Activated naive CD4-positive, alpha-beta T cell treated with anti-CD3 and anti-CD28 coated beads, Interleukin-2, amount 50 U/mL, for 24 hours (primary cell): ENCODE results near the gene MED28.
"Not testable (repeated sequence)": the region's sequence is repeated elsewhere in the genome, so short reads cannot be mapped to it uniquely, and the experiment has no call there.

Experiments used
- H3K27ac Mint-ChIP-seq: one replicate; pipeline ENCODE4 v1.8.0; 2021; ENCODE audit warnings: mild to moderate bottlenecking, mixed read lengths
- H3K27me3 Mint-ChIP-seq: one replicate; pipeline ENCODE4 v1.8.0; 2021; ENCODE audit warnings: mixed read lengths
- H3K36me3 Mint-ChIP-seq: one replicate; pipeline ENCODE4 v1.8.0; 2021; ENCODE audit warnings: mixed read lengths
- H3K4me1 Mint-ChIP-seq: one replicate; pipeline ENCODE4 v1.8.0; 2021; ENCODE audit warnings: mixed read lengths
- H3K4me3 Mint-ChIP-seq: one replicate; pipeline ENCODE4 v1.8.0; 2021; ENCODE audit warnings: mild to moderate bottlenecking, mixed read lengths
- H3K9me3 Mint-ChIP-seq: one replicate; pipeline ENCODE4 v1.8.0; 2021; ENCODE audit warnings: mixed read lengths

Gene MED28

GRCh38 chr4:17614416-17615299 lies at the start of gene MED28:
Gene MED28 (plus strand): TSS chr4:17614641. CDS start chr4:17614655, 14 bp downstream.
- Mint-ChIP-seq H3K4me3 (peak within 1 kb of the TSS; percentile 95), H3K36me3 (peaks cover 3% of the 10 kb centered on the region), H3K27me3 (no peaks in the 10 kb centered on the region), H3K9me3 (no peaks in the 10 kb centered on the region), H3K4me1 (peaks cover 39% of the 10 kb centered on the region), H3K27ac (peak within 1 kb of the TSS; percentile 97)

- H3K27ac Mint-ChIP-seq = no peak overlapping the region
- H3K36me3 Mint-ChIP-seq = no peaks in the 10 kb centered on the region
- no peaks in the 10 kb centered on the region for H3K27me3 Mint-ChIP-seq
- no peak overlapping the region for H3K4me3 Mint-ChIP-seq
- no peaks in the 10 kb centered on the region for H3K4me1 Mint-ChIP-seq
- H3K9me3 Mint-ChIP-seq = no peaks in the 10 kb centered on the region
Observed at GRCh38 chr4:17565846-17566245, 48.6 kb upstream of the MED28 start.

- Mint-ChIP-seq H3K36me3 (no peaks in the 10 kb centered on the region), H3K4me3 (no peak overlapping the region), H3K9me3 (no peaks in the 10 kb centered on the region), H3K27ac (no peak overlapping the region), H3K27me3 (no peaks in the 10 kb centered on the region), H3K4me1 (no peaks in the 10 kb centered on the region)
Observed at GRCh38 chr4:17567271-17567670, 47.2 kb upstream of the MED28 start.

- Mint-ChIP-seq H3K27ac (no peak overlapping the region), H3K4me1 (peaks cover 17% of the 10 kb centered on the region), H3K4me3 (no peak overlapping the region), H3K27me3 (no peaks in the 10 kb centered on the region), H3K9me3 (no peaks in the 10 kb centered on the region), H3K36me3 (peaks cover 3% of the 10 kb centered on the region)
Observed at GRCh38 chr4:17574206-17574605, 40.2 kb upstream of the MED28 start.

GRCh38 chr4:17575177-17575576 lies 39.3 kb upstream of the MED28 start:
- peaks cover 23% of the 10 kb centered on the region for H3K4me1 Mint-ChIP-seq
- H3K27me3 Mint-ChIP-seq, H3K27ac Mint-ChIP-seq, H3K36me3 Mint-ChIP-seq, H3K4me3 Mint-ChIP-seq, H3K9me3 Mint-ChIP-seq: not testable (repeated sequence)

- H3K4me1 Mint-ChIP-seq = peaks cover 27% of the 10 kb centered on the region
- H3K36me3 Mint-ChIP-seq = peaks cover 11% of the 10 kb centered on the region
Observed at GRCh38 chr4:17576932-17577664, 37.3 kb upstream of the MED28 start, which contains the start of gene LAP3. Gene LAP3 (plus strand): TSS chr4:17577198. CDS start chr4:17577466, 268 bp downstream.

GRCh38 chr4:17577665-17578481 lies 36.6 kb upstream of the MED28 start:
- Mint-ChIP-seq H3K27ac (peak overlapping the region; percentile 95), H3K4me3 (peak overlapping the region; percentile 94), H3K36me3 (peaks cover 11% of the 10 kb centered on the region), H3K4me1 (peaks cover 27% of the 10 kb centered on the region), H3K27me3 (no peaks in the 10 kb centered on the region), H3K9me3 (no peaks in the 10 kb centered on the region)

More at GRCh38 chr4:17576932-17577664, 37.3 kb upstream of the MED28 start, which contains the start of gene LAP3:
- Mint-ChIP-seq H3K9me3 (no peaks in the 10 kb centered on the region), H3K27me3 (no peaks in the 10 kb centered on the region), H3K4me3 (peak within 1 kb of the TSS; percentile 94), H3K27ac (peak within 1 kb of the TSS; percentile 95)

GRCh38 chr4:17578482-17578891 lies 36.0 kb upstream of the MED28 start:
- Mint-ChIP-seq H3K36me3 (peaks cover 11% of the 10 kb centered on the region), H3K9me3 (no peaks in the 10 kb centered on the region), H3K4me1 (peaks cover 27% of the 10 kb centered on the region), H3K27me3 (no peaks in the 10 kb centered on the region), H3K27ac (peak overlapping the region; percentile 95), H3K4me3 (peak overlapping the region; percentile 94)

GRCh38 chr4:17580969-17581368 lies 33.5 kb upstream of the MED28 start:
- Mint-ChIP-seq H3K4me3 (no peak overlapping the region), H3K27ac (no peak overlapping the region), H3K36me3 (peaks cover 16% of the 10 kb centered on the region), H3K9me3 (no peaks in the 10 kb centered on the region), H3K27me3 (no peaks in the 10 kb centered on the region), H3K4me1 (peaks cover 27% of the 10 kb centered on the region)

GRCh38 chr4:17583276-17583675 lies 31.2 kb upstream of the MED28 start:
- Mint-ChIP-seq H3K4me1 (peaks cover 23% of the 10 kb centered on the region), H3K27ac (no peak overlapping the region), H3K9me3 (no peaks in the 10 kb centered on the region), H3K27me3 (no peaks in the 10 kb centered on the region), H3K4me3 (no peak overlapping the region), H3K36me3 (peaks cover 20% of the 10 kb centered on the region)

GRCh38 chr4:17583941-17584340 lies 30.5 kb upstream of the MED28 start:
- Mint-ChIP-seq H3K4me1 (peaks cover 16% of the 10 kb centered on the region), H3K9me3 (no peaks in the 10 kb centered on the region), H3K36me3 (peaks cover 19% of the 10 kb centered on the region), H3K4me3 (no peak overlapping the region), H3K27me3 (no peaks in the 10 kb centered on the region), H3K27ac (no peak overlapping the region)

GRCh38 chr4:17584521-17585213 lies 29.8 kb upstream of the MED28 start:
- no peaks in the 10 kb centered on the region for H3K27me3 Mint-ChIP-seq
- no peak overlapping the region for H3K4me3 Mint-ChIP-seq
- no peak overlapping the region for H3K27ac Mint-ChIP-seq
- peaks cover 18% of the 10 kb centered on the region for H3K36me3 Mint-ChIP-seq
- no peaks in the 10 kb centered on the region for H3K9me3 Mint-ChIP-seq
- peaks cover 9% of the 10 kb centered on the region for H3K4me1 Mint-ChIP-seq

GRCh38 chr4:17587094-17587822 lies 27.2 kb upstream of the MED28 start:
- no peak overlapping the region for H3K27ac Mint-ChIP-seq
- peaks cover 13% of the 10 kb centered on the region for H3K36me3 Mint-ChIP-seq
- H3K4me1 Mint-ChIP-seq = peaks cover 9% of the 10 kb centered on the region

GRCh38 chr4:17589355-17589754 lies 25.1 kb upstream of the MED28 start:
- Mint-ChIP-seq H3K4me3 (no peak overlapping the region), H3K27me3 (no peaks in the 10 kb centered on the region), H3K36me3 (peaks cover 21% of the 10 kb centered on the region), H3K4me1 (peaks cover 17% of the 10 kb centered on the region), H3K9me3 (no peaks in the 10 kb centered on the region), H3K27ac (no peak overlapping the region)

More at GRCh38 chr4:17587094-17587822, 27.2 kb upstream of the MED28 start:
- Mint-ChIP-seq H3K27me3 (no peaks in the 10 kb centered on the region), H3K4me3 (no peak overlapping the region), H3K9me3 (no peaks in the 10 kb centered on the region)
